HepG2 (cell line): Measurements from ENCODE around the gene HSD17B8. TPM values are rescaled to one million over a fixed set of nuclear protein-coding genes. Genes with fewer than 3 reads are reported as not detected.

ENCODE experiments used
- ATAC-seq: fragments of 200-7000 bp; cut with Tn5 transposase; 3 replicates; pipeline ENCODE4 v1.9.1; 2020; ENCODE audit warnings: mild to moderate bottlenecking, moderate library complexity
- BruUV-seq: library from RNA; stranded (reverse); fragments of 400-500 nt; replicated peaks from 2 replicates; lab custom pipeline; 2021; lab: Mats Ljungman, UMichigan
- CTCF ChIA-PET: fragments of 300-600 bp; formaldehyde crosslinking; extraction: SDS; loops from one replicate; lab custom pipeline; 2021; ENCODE audit warnings: low total read pairs, inconsistent platforms, low intra/inter-chr PET ratio; lab: Yijun Ruan, JAX
- POLR2A ChIA-PET: fragments of 350-600 bp; sonication (Branson Sonifier 250); formaldehyde crosslinking; loops from one replicate; lab custom pipeline; 2020; ENCODE audit warnings: antibody characterized with exemption, inconsistent platforms; lab: Yijun Ruan, JAX
- DNase-seq: peaks from one replicate; pipeline ENCODE4 v3.0.0-alpha.2; 2015; ENCODE audit warnings: low spot score
- FAIRE-seq: peaks from 3 replicates; lab custom pipeline; 2011; peaks lifted over from hg19 to GRCh38; lab: Jason Lieb, UNC
- H2AFZ ChIP-seq: one replicate; pipeline ENCODE4 v1.6.1; 2011; ENCODE audit warnings: low read length, inconsistent platforms
- H3K27ac ChIP-seq: fragments of 300-600 bp; 3 replicates; pipeline ENCODE4 v1.8.0; 2011; ENCODE audit warnings: mixed run types, mild to moderate bottlenecking, mixed read lengths, low read length, inconsistent platforms; ENCODE audit not compliant: insufficient read depth; ENCODE audit errors: extremely low read length
- H3K27me3 ChIP-seq, 2 experiments: fragments of 200-600 bp in 1 of 2; 2 replicates in 1 of 2; 3 replicates in 1 of 2; pipeline versions ENCODE4 v1.6.0 to v1.8.0; 2011; ENCODE audit warnings: low read length in 2 of 2, mild to moderate bottlenecking in 2 of 2, moderate library complexity in 2 of 2, inconsistent platforms in 1 of 2; ENCODE audit not compliant: insufficient read depth in 2 of 2, control insufficient read depth in 1 of 2
- H3K36me3 ChIP-seq, 2 experiments: fragments of 200-600 bp in 1 of 2; replicated peaks in 1 of 2; 2 replicates in 1 of 2; 3 replicates in 1 of 2; pipeline versions ENCODE4 v1.5.1 to v1.8.0; 2011; ENCODE audit warnings: low read length in 2 of 2, inconsistent platforms in 1 of 2; ENCODE audit not compliant: insufficient read depth in 2 of 2, control insufficient read depth in 1 of 2
- H3K4me1 ChIP-seq: 2 replicates; pipeline ENCODE4 v1.5.1; 2012; ENCODE audit warnings: low read length, inconsistent platforms; ENCODE audit not compliant: insufficient read depth
- H3K4me2 ChIP-seq: 2 replicates; pipeline ENCODE4 v1.6.0; 2011; ENCODE audit warnings: low read depth, low read length, inconsistent platforms
- H3K4me3 ChIP-seq, 3 experiments: fragments of 200-600 bp in 1 of 3; sonication (generic), shearing (Covaris generic) in 1 of 3; replicated peaks in 1 of 3; 2 replicates each; pipeline ENCODE4 v1.5.1; 2011 to 2016; ENCODE audit warnings: low read length in 3 of 3, inconsistent platforms in 2 of 3, low read depth in 2 of 3, mild to moderate bottlenecking in 2 of 3, control low read depth in 1 of 3, mixed read lengths in 1 of 3; ENCODE audit not compliant: insufficient read depth in 1 of 3
- H3K79me2 ChIP-seq: one replicate; pipeline ENCODE4 v1.6.1; 2011; ENCODE audit warnings: low read length, inconsistent platforms; ENCODE audit not compliant: insufficient read depth
- H3K9ac ChIP-seq: 2 replicates; pipeline ENCODE4 v1.6.0; 2011; ENCODE audit warnings: mild to moderate bottlenecking, low read depth, low read length, inconsistent platforms; ENCODE audit not compliant: insufficient read depth
- H3K9me3 ChIP-seq: 2 replicates; pipeline ENCODE4 v1.5.1; 2012; ENCODE audit warnings: mild to moderate bottlenecking, low read length
- H4K20me1 ChIP-seq: 2 replicates; pipeline ENCODE4 v1.6.0; 2011; ENCODE audit warnings: inconsistent platforms, mild to moderate bottlenecking, low read length, moderate library complexity; ENCODE audit not compliant: insufficient read depth
- HNRNPLL ChIP-seq: fragments of 200-400 bp; formaldehyde crosslinking; IDR thresholded peaks from 2 replicates; pipeline ENCODE4 v1.6.1; 2017; ENCODE audit warnings: mild to moderate bottlenecking, low read depth, low read length; ENCODE audit not compliant: poor library complexity, severe bottlenecking
- HOXA9 ChIP-seq: sonication (generic); formaldehyde crosslinking; IDR thresholded peaks from 2 replicates; pipeline ENCODE4 v1.8.1; 2022; ENCODE audit warnings: missing genetic modification reagents, mild to moderate bottlenecking, moderate library complexity, borderline replicate concordance
- MIER2 ChIP-seq: IDR thresholded peaks from 2 replicates; pipeline ENCODE4 v1.6.1; 2016; ENCODE audit warnings: missing biosample characterization, missing genetic modification reagents
- PRDM10 ChIP-seq: sonication (generic); formaldehyde crosslinking; IDR thresholded peaks from 2 replicates; pipeline ENCODE4 v1.4.0; 2020; ENCODE audit warnings: low read depth, missing genetic modification reagents
- SRSF9 ChIP-seq: fragments of 200-400 bp; formaldehyde crosslinking; IDR thresholded peaks from 2 replicates; pipeline ENCODE4 v1.6.1; 2018; ENCODE audit warnings: borderline replicate concordance, mild to moderate bottlenecking, low read depth, low read length; ENCODE audit not compliant: insufficient read depth, poor library complexity, severe bottlenecking
- ZFP91 ChIP-seq: sonication (generic); formaldehyde crosslinking; IDR thresholded peaks from 2 replicates; pipeline ENCODE4 v1.9.0; 2022; ENCODE audit warnings: missing genetic modification reagents, mild to moderate bottlenecking, borderline replicate concordance
- ZMAT5 ChIP-seq: sonication (generic); formaldehyde crosslinking; IDR thresholded peaks from 2 replicates; pipeline ENCODE4 v1.5.0; 2020; ENCODE audit warnings: mild to moderate bottlenecking, low read depth, missing genetic modification reagents, borderline replicate concordance
- ZNF101 ChIP-seq: sonication (generic); formaldehyde crosslinking; IDR thresholded peaks from 2 replicates; pipeline ENCODE4 v1.4.0; 2020; ENCODE audit warnings: mild to moderate bottlenecking, low read depth, missing genetic modification reagents, borderline replicate concordance
- ZNF232 ChIP-seq: sonication (generic); formaldehyde crosslinking; IDR thresholded peaks from 2 replicates; pipeline ENCODE4 v1.4.0; 2020; ENCODE audit warnings: missing genetic modification reagents, borderline replicate concordance
- ZNF317 ChIP-seq: sonication (generic); formaldehyde crosslinking; IDR thresholded peaks from 2 replicates; pipeline ENCODE4 v1.5.0; 2020; ENCODE audit warnings: mild to moderate bottlenecking, missing genetic modification reagents
- ZNF331 ChIP-seq: sonication (generic); formaldehyde crosslinking; IDR thresholded peaks from 2 replicates; pipeline ENCODE4 v1.4.0; 2020; ENCODE audit warnings: missing genetic modification reagents
- ZNF414 ChIP-seq: sonication (generic); formaldehyde crosslinking; IDR thresholded peaks from 2 replicates; pipeline ENCODE4 v1.5.0; 2020; ENCODE audit warnings: missing genetic modification reagents
- ZNF761 ChIP-seq: sonication (generic); formaldehyde crosslinking; conservative IDR thresholded peaks from 2 replicates; pipeline ENCODE4 v1.4.0; 2020; ENCODE audit warnings: mild to moderate bottlenecking, missing genetic modification reagents
- ZNF772 ChIP-seq: sonication (generic); formaldehyde crosslinking; IDR thresholded peaks from 2 replicates; pipeline ENCODE4 v1.5.0; 2020; ENCODE audit warnings: mild to moderate bottlenecking, missing genetic modification reagents
- WGBS: methylation state at CpG from one replicate; pipeline ENCODE4 v1.1.6; 2017; ENCODE audit warnings: low lambda C conversion rate; 5-methylcytosine and 5-hydroxymethylcytosine counted together
- in situ Hi-C: cut with HindIII; loops from 2 replicates; pipeline ENCODE4 v1.10.0; 2017; ENCODE audit warnings: low pct_unique_long_range_greater_than_20kb; ENCODE audit not compliant: extremely low pct_ligation_motif_present
- intact Hi-C: fragments of 100-400 bp; cut with micrococcal nuclease; formaldehyde crosslinking; loops from one replicate; pipeline ENCODE4 v1.10.0; 2022; ENCODE audit not compliant: unreplicated experiment
- polyA plus RNA-seq, 8 experiments: library from polyadenylated mRNA; depleted of rRNA in 3 of 8; stranded (reverse) in 7 of 8; unstranded in 1 of 8; fragments of >200 nt; fragmentation: Illumina TruSeq in 4 of 8; extraction: Trizol in 4 of 8; gene quantifications; 2 replicates each; pipeline versions ENCODE4 v1.2.1 to v1.2.3, GENCODE V29; 2011 to 2016; ENCODE audit warnings: low read depth in 4 of 8, missing spikeins in 1 of 8, mixed read lengths in 1 of 8; ENCODE audit not compliant: insufficient read depth in 1 of 8
- total RNA-seq, 5 experiments: library from RNA; depleted of rRNA; stranded (reverse); fragments of >200 nt; fragmentation: Illumina TruSeq; extraction: Trizol; gene quantifications; 2 replicates each; pipeline ENCODE4 v1.2.3, GENCODE V29; 2016; ENCODE audit warnings: low read depth in 1 of 5
- TF ChIP-seq, protein P1 (sequence below): sonication (generic); formaldehyde crosslinking; IDR thresholded peaks from 2 replicates; pipeline ENCODE4 v1.5.1; 2020; ENCODE audit warnings: mild to moderate bottlenecking, missing genetic modification reagents

HSD17B8 gene
- total and polyA plus RNA-seq, 2 of the 13 experiments (the other 11 are each of a cell fraction or from before 2014, with no cell fraction given), result 12.6 to 20.1 TPM

DNA sequence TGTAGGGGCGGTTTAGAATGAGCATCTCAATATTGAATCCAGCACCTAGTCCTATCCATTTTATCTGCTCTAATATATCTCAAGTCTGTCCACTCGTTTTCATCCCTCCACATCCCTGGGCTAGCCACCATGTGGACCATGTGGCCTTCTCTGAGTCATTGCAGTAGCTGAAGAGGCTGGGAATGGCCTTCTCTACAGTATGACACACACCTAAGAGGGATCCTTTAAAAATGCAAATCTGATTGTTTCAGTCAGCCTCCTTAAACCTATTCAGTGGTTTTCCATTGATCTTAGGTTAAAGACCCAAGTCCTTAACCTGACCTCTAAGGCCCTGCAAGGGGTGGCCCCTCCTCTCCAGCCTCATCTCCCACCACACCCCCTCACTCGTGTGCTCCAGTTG, 13.2 kb downstream of the HSD17B8 start:
- no peak overlapping the region for H3K27ac ChIP-seq
- peaks cover 18% of the 10 kb centered on the region for H3K4me1 ChIP-seq
- no peaks in the 10 kb centered on the region for H3K36me3 ChIP-seq
- ChIA-PET CTCF (no interaction called here), POLR2A (no interaction called here)
- H3K9ac ChIP-seq, result no peak overlapping the region
- H3K27me3 ChIP-seq, result peaks cover 9 to 52% of the 10 kb centered on the region in 2 experiments; a peak in 4 of 5 replicates
- no peaks in the 10 kb centered on the region for H3K9me3 ChIP-seq
- FAIRE-seq (no peak), ATAC-seq (no peak), DNase-seq (no peak)
- H3K4me3 ChIP-seq, result no peak overlapping the region
- in situ Hi-C loops, result no loop called here
- no peaks in the 10 kb centered on the region for H4K20me1 ChIP-seq
- intact Hi-C loops, result no loop called here
- no peak overlapping the region for H2AFZ ChIP-seq
- no peaks in the 10 kb centered on the region for H3K79me2 ChIP-seq
- no peak overlapping the region for H3K4me2 ChIP-seq
- no TSS peak for BruUV-seq
- 10% methylated on average over 3 of the region's 3 CpGs for WGBS
- TF ChIP-seq HOXA9 (CRISPR knock-in tag), result no peak
- TF ChIP-seq ZNF772, result no peak
- TF ChIP-seq, protein P1, sequence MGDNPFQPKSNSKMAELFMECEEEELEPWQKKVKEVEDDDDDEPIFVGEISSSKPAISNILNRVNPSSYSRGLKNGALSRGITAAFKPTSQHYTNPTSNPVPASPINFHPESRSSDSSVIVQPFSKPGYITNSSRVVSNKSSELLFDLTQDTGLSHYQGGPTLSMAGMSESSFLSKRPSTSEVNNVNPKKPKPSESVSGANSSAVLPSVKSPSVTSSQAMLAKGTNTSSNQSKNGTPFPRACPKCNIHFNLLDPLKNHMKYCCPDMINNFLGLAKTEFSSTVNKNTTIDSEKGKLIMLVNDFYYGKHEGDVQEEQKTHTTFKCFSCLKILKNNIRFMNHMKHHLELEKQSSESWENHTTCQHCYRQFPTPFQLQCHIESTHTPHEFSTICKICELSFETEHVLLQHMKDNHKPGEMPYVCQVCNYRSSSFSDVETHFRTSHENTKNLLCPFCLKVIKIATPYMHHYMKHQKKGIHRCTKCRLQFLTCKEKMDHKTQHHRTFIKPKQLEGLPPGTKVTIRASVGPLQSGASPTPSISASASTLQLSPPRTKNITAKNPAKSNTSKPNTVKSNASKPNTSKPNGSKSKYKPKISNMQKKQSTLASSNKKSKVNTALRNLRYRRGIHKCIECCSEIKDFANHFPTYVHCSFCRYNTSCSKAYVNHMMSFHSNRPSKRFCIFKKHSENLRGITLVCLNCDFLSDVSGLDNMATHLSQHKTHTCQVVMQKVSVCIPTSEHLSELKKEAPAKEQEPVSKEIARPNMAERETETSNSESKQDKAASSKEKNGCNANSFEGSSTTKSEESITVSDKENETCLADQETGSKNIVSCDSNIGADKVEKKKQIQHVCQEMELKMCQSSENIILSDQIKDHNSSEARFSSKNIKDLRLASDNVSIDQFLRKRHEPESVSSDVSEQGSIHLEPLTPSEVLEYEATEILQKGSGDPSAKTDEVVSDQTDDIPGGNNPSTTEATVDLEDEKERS (CRISPR knock-in tag), result no peak
- no peak for TF ChIP-seq MIER2 (CRISPR knock-in tag)
- TF ChIP-seq HNRNPLL, result no peak
- no peak for TF ChIP-seq SRSF9
- TF ChIP-seq ZMAT5 (CRISPR knock-in tag), result no peak
- TF ChIP-seq PRDM10 (CRISPR knock-in tag), result no peak
- no peak for TF ChIP-seq ZNF232 (CRISPR knock-in tag)
- TF ChIP-seq ZFP91 (CRISPR knock-in tag), result no peak
- no peak for TF ChIP-seq ZNF761 (CRISPR knock-in tag)
- TF ChIP-seq ZNF414, result no peak
- no peak for TF ChIP-seq ZNF317 (CRISPR knock-in tag)
- no peak for TF ChIP-seq ZNF331 (CRISPR knock-in tag)
- TF ChIP-seq ZNF101 (CRISPR knock-in tag), result no peak
